Neuronal stem cell (in vitro differentiated cells): ENCODE measurements around the gene CORO2B.

Source experiments
- DNase-seq: peaks from one replicate; pipeline ENCODE4 v3.0.0-alpha.2; 2013; ENCODE audit warnings: low spot score
- H2AFZ ChIP-seq: one replicate; pipeline ENCODE4 v1.6.1; 2013; ENCODE audit warnings: mild to moderate bottlenecking, low read length, inconsistent platforms
- H2AK5ac ChIP-seq: 2 replicates; pipeline ENCODE4 v1.6.1; 2013; ENCODE audit warnings: low read depth, mild to moderate bottlenecking, inconsistent platforms, low read length, moderate library complexity, mixed read lengths
- H2BK120ac ChIP-seq: 2 replicates; pipeline ENCODE4 v1.6.1; 2013; ENCODE audit warnings: low read depth, mild to moderate bottlenecking, inconsistent platforms, low read length, moderate library complexity, mixed read lengths
- H2BK12ac ChIP-seq: one replicate; pipeline ENCODE4 v1.6.1; 2013; ENCODE audit warnings: low read length, inconsistent platforms
- H2BK15ac ChIP-seq: 2 replicates; pipeline ENCODE4 v1.6.1; 2013; ENCODE audit warnings: mild to moderate bottlenecking, low read length, inconsistent platforms, mixed read lengths
- H2BK5ac ChIP-seq: one replicate; pipeline ENCODE4 v1.6.1; 2013; ENCODE audit warnings: inconsistent platforms, mild to moderate bottlenecking, low read length, moderate library complexity
- H3K14ac ChIP-seq: one replicate; pipeline ENCODE4 v1.6.1; 2013; ENCODE audit warnings: low read length, inconsistent platforms
- H3K18ac ChIP-seq: 2 replicates; pipeline ENCODE4 v1.6.1; 2013; ENCODE audit warnings: low read length, inconsistent platforms
- H3K23ac ChIP-seq: 2 replicates; pipeline ENCODE4 v1.6.1; 2013; ENCODE audit warnings: low read depth, mild to moderate bottlenecking, mixed read lengths, low read length, inconsistent platforms; ENCODE audit not compliant: poor library complexity
- H3K27ac ChIP-seq: replicated peaks from 3 replicates; pipeline ENCODE4 v1.5.1; 2013; ENCODE audit warnings: low read length, inconsistent platforms
- H3K27me3 ChIP-seq, 3 experiments: 2 replicates each; pipeline ENCODE4 v1.6.1; 2013; ENCODE audit warnings: low read length in 3 of 3, mild to moderate bottlenecking in 2 of 3, inconsistent platforms in 1 of 3, low read depth in 1 of 3, mixed read lengths in 1 of 3, moderate library complexity in 1 of 3; ENCODE audit not compliant: control insufficient read depth in 3 of 3, insufficient read depth in 3 of 3
- H3K36me3 ChIP-seq, 2 donors: replicated peaks in 1 of 2; 2 replicates each; pipeline ENCODE4 v1.6.1; 2013; ENCODE audit warnings: low read length in 2 of 2; ENCODE audit not compliant: control insufficient read depth in 2 of 2, insufficient read depth in 2 of 2
- H3K4ac ChIP-seq: 2 replicates; pipeline ENCODE4 v1.6.1; 2013; ENCODE audit warnings: inconsistent platforms, mild to moderate bottlenecking, low read length, moderate library complexity
- H3K4me1 ChIP-seq, 2 donors: 1 replicate in 1 of 2; 2 replicates in 1 of 2; pipeline ENCODE4 v1.6.1; 2013; ENCODE audit warnings: low read length in 2 of 2, low read depth in 1 of 2; ENCODE audit not compliant: control insufficient read depth in 2 of 2, insufficient read depth in 1 of 2
- H3K4me2 ChIP-seq: one replicate; pipeline ENCODE4 v1.6.1; 2013; ENCODE audit warnings: mild to moderate bottlenecking, low read length, inconsistent platforms; ENCODE audit not compliant: insufficient read depth, poor library complexity, severe bottlenecking
- H3K4me3 ChIP-seq, 2 donors: 2 replicates each; pipeline ENCODE4 v1.5.1; 2013; ENCODE audit warnings: low read length in 2 of 2, mild to moderate bottlenecking in 2 of 2, inconsistent platforms in 1 of 2, moderate library complexity in 1 of 2
- H3K79me1 ChIP-seq: one replicate; pipeline ENCODE4 v1.6.1; 2013; ENCODE audit warnings: low read depth, mild to moderate bottlenecking, inconsistent platforms, low read length, moderate library complexity
- H3K9ac ChIP-seq: one replicate; pipeline ENCODE4 v1.6.1; 2013; ENCODE audit warnings: mild to moderate bottlenecking, low read depth, low read length, inconsistent platforms; ENCODE audit not compliant: poor library complexity
- H3K9me3 ChIP-seq, 2 donors: replicated peaks in 1 of 2; 2 replicates each; pipeline versions ENCODE3 to v1.6.1; 2013; ENCODE audit warnings: low read length in 2 of 2, mild to moderate bottlenecking in 2 of 2, inconsistent platforms in 1 of 2, low read depth in 1 of 2, mixed read lengths in 1 of 2, moderate library complexity in 1 of 2; ENCODE audit not compliant: control insufficient read depth in 2 of 2, insufficient read depth in 1 of 2
- H4K8ac ChIP-seq: one replicate; pipeline ENCODE4 v1.6.1; 2013; ENCODE audit warnings: low read depth, mild to moderate bottlenecking, inconsistent platforms, low read length, moderate library complexity
- H4K91ac ChIP-seq: one replicate; pipeline ENCODE4 v1.6.1; 2013; ENCODE audit warnings: low read length, low read depth, mild to moderate bottlenecking, inconsistent platforms; ENCODE audit not compliant: poor library complexity
- WGBS, 2 donors: extraction: QIAGEN DNeasy Blood & Tissue Kit; methylation state at CpG; one replicate each; pipeline ENCODE4 v1.1.7; 2013; ENCODE audit warnings: missing lambda C conversion rate in 2 of 2, mixed read lengths in 1 of 2; ENCODE audit not compliant: insufficient read length in 2 of 2, insufficient replicate concordance in 1 of 2; ENCODE audit errors: extremely low coverage in 2 of 2; 5-methylcytosine and 5-hydroxymethylcytosine counted together

Gene CORO2B

GRCh38 chr15:68706256-68706655 is 127.5 kb downstream of the CORO2B start:
- H3K4me1 ChIP-seq = peaks cover 0 to 5% of the 10 kb centered on the region in 2 donors
- H2BK120ac ChIP-seq = no peak overlapping the region

GRCh38 chr15:68706931-68707330 is 128.1 kb downstream of the CORO2B start:
- no peak overlapping the region for H4K91ac ChIP-seq
- H3K79me1 ChIP-seq = no peaks in the 10 kb centered on the region
- H2BK5ac ChIP-seq = no peak overlapping the region
- H3K9ac ChIP-seq = no peak overlapping the region
- no peak overlapping the region for H2AFZ ChIP-seq
- H2BK15ac ChIP-seq = no peak overlapping the region
- H4K8ac ChIP-seq = no peak overlapping the region
- no peak overlapping the region for H3K4me3 ChIP-seq
- H3K9me3 ChIP-seq = peaks cover 0 to 1% of the 10 kb centered on the region in 2 donors
- H3K36me3 ChIP-seq = peaks cover 0 to 11% of the 10 kb centered on the region in 2 donors
- H2BK120ac ChIP-seq = no peak overlapping the region
- H2BK12ac ChIP-seq = no peak overlapping the region
- H3K27me3 ChIP-seq = no peaks in the 10 kb centered on the region
- WGBS, 2 donors = no CpG with 5 or more reads among the region's 11 CpGs
- H3K18ac ChIP-seq = no peak overlapping the region
- no peak overlapping the region for H3K14ac ChIP-seq
- no peak overlapping the region for H3K23ac ChIP-seq
- H3K4me1 ChIP-seq = peaks cover 0 to 5% of the 10 kb centered on the region in 2 donors
- no peak overlapping the region for H3K27ac ChIP-seq
- H3K4me2 ChIP-seq = no peak overlapping the region
- DNase-seq = no peak
- H2AK5ac ChIP-seq = no peak overlapping the region
- H3K4ac ChIP-seq = no peak overlapping the region

More at GRCh38 chr15:68706256-68706655, 127.5 kb downstream of the CORO2B start:
- Histone ChIP-seq H4K8ac (no peak overlapping the region), H3K4me3 (no peak overlapping the region), H2BK12ac (no peak overlapping the region), H3K79me1 (no peaks in the 10 kb centered on the region), H3K18ac (no peak overlapping the region), H3K27ac (no peak overlapping the region), H3K4me2 (no peak overlapping the region), H3K14ac (no peak overlapping the region), H3K9me3 (peaks cover 0 to 1% of the 10 kb centered on the region in 2 donors), H2AFZ (no peak overlapping the region), H3K27me3 (no peaks in the 10 kb centered on the region), H2BK5ac (no peak overlapping the region), H3K9ac (no peak overlapping the region), H3K4ac (no peak overlapping the region), H2BK15ac (no peak overlapping the region), H3K23ac (no peak overlapping the region), H3K36me3 (peaks cover 0 to 5% of the 10 kb centered on the region in 2 donors), H2AK5ac (peak overlapping the region; percentile 47), H4K91ac (no peak overlapping the region)
- WGBS, 2 donors = no CpG with 5 or more reads among the region's 4 CpGs
- no peak for DNase-seq

GRCh38 chr15:68707386-68707785 is 128.6 kb downstream of the CORO2B start:
- Histone ChIP-seq H2BK12ac (no peak overlapping the region), H2BK120ac (no peak overlapping the region), H2AK5ac (no peak overlapping the region), H3K79me1 (no peaks in the 10 kb centered on the region), H2BK5ac (no peak overlapping the region), H4K8ac (no peak overlapping the region), H3K4ac (no peak overlapping the region), H3K36me3 (peaks cover 0 to 14% of the 10 kb centered on the region in 2 donors), H3K18ac (no peak overlapping the region), H3K23ac (no peak overlapping the region), H3K14ac (no peak overlapping the region), H4K91ac (no peak overlapping the region), H3K4me1 (peaks cover 0 to 5% of the 10 kb centered on the region in 2 donors), H3K27me3 (no peaks in the 10 kb centered on the region), H2AFZ (no peak overlapping the region), H3K27ac (no peak overlapping the region), H2BK15ac (no peak overlapping the region), H3K9ac (no peak overlapping the region), H3K4me2 (no peak overlapping the region), H3K4me3 (no peak overlapping the region), H3K9me3 (peaks cover 0 to 1% of the 10 kb centered on the region in 2 donors)
- DNase-seq = no peak
- WGBS, 2 donors = no CpG with 5 or more reads among the region's 5 CpGs

- no peak overlapping the region for H3K4me3 ChIP-seq
- H3K27ac ChIP-seq = no peak overlapping the region
- no peaks in the 10 kb centered on the region for H3K27me3 ChIP-seq
- H3K18ac ChIP-seq = no peak overlapping the region
- no CpG with 5 or more reads among the region's 1 CpG for WGBS, 2 donors
- H3K14ac ChIP-seq = no peak overlapping the region
- H3K9me3 ChIP-seq = peaks cover 0 to 1% of the 10 kb centered on the region in 2 donors
- H3K4me1 ChIP-seq = peaks cover 0 to under 1% of the 10 kb centered on the region in 2 donors
- H3K36me3 ChIP-seq = peaks cover 0 to 35% of the 10 kb centered on the region in 2 donors
- no peak overlapping the region for H2BK120ac ChIP-seq
- DNase-seq = no peak
- no peak overlapping the region for H3K4me2 ChIP-seq
- no peaks in the 10 kb centered on the region for H3K79me1 ChIP-seq
- no peak overlapping the region for H3K9ac ChIP-seq
- H2AFZ ChIP-seq = no peak overlapping the region
- no peak overlapping the region for H2BK5ac ChIP-seq
- H2BK15ac ChIP-seq = no peak overlapping the region
- no peak overlapping the region for H3K4ac ChIP-seq
- H2BK12ac ChIP-seq = no peak overlapping the region
- H4K91ac ChIP-seq = no peak overlapping the region
- H4K8ac ChIP-seq = no peak overlapping the region
- H3K23ac ChIP-seq = no peak overlapping the region
- no peak overlapping the region for H2AK5ac ChIP-seq
Observed at GRCh38 chr15:68709876-68710275, 131.1 kb downstream of the CORO2B start.
